ENCODE results near the gene RMRP.

The RMRP gene

GRCh38 chr9:35706951-35707350 lies 49.1 kb upstream of the RMRP start:
- POLR2A ChIA-PET = interaction anchor here (1.8 kb wide), 1 partner anchor 25 kb away, joined by 4 read pairs; the partner anchor contains the start of genes CREB3 and TLN1
- CTCF ChIA-PET = interaction anchor here (0.9 to 6.4 kb wide), 4 partner anchors 10 to 61 kb away, joined by 3 to 47 read pairs (median 4); no protein-coding TSS in a partner anchor

GRCh38 chr9:35705836-35706430 lies 48.1 kb upstream of the RMRP start:
- H3K9me3 ChIP-seq (ENCODE audit: control insufficient read depth, insufficient read depth, low read depth, low read length) = no peaks in the 10 kb centered on the region
- no peak overlapping the region for H3K27ac ChIP-seq (ENCODE audit: extremely low read depth, low read depth, low read length)
- no peak overlapping the region for H3K4me3 ChIP-seq (ENCODE audit: low read depth, low read length)
- TF ChIP-seq ZNF654 (tag by site-specific recombination; IDR thresholded peaks at IDR 0.05; ENCODE audit: low read depth) (no peak), ZNF174 (tag by site-specific recombination; IDR thresholded peaks at IDR 0.05) (no peak), PATZ1 (tag by site-specific recombination; IDR thresholded peaks at IDR 0.05) (no peak), ZNF214 (tag by site-specific recombination; IDR thresholded peaks at IDR 0.05; ENCODE audit: borderline replicate concordance) (no peak), ZBTB1 (tag by site-specific recombination; IDR thresholded peaks at IDR 0.05) (no peak), ZNF529 (tag by site-specific recombination; IDR thresholded peaks at IDR 0.05; ENCODE audit: insufficient replicate concordance) (no peak), ZNF530 (tag by site-specific recombination; IDR thresholded peaks at IDR 0.05; ENCODE audit: low read depth) (no peak), ZNF202 (tag by site-specific recombination; IDR thresholded peaks at IDR 0.05; ENCODE audit: borderline replicate concordance) (no peak), ZNF473 (tag by site-specific recombination; IDR thresholded peaks at IDR 0.05) (no peak), ZNF169 (tag by site-specific recombination; IDR thresholded peaks at IDR 0.05) (no peak), ZNF510 (tag by site-specific recombination; IDR thresholded peaks at IDR 0.05; ENCODE audit: insufficient replicate concordance) (no peak), RBAK (tag by site-specific recombination; IDR thresholded peaks at IDR 0.05) (no peak), ZNF585B (tag by site-specific recombination; IDR thresholded peaks at IDR 0.05) (no peak), ZBTB10 (tag by site-specific recombination; IDR thresholded peaks at IDR 0.05) (no peak)
- TF ChIP-seq, protein P1, sequence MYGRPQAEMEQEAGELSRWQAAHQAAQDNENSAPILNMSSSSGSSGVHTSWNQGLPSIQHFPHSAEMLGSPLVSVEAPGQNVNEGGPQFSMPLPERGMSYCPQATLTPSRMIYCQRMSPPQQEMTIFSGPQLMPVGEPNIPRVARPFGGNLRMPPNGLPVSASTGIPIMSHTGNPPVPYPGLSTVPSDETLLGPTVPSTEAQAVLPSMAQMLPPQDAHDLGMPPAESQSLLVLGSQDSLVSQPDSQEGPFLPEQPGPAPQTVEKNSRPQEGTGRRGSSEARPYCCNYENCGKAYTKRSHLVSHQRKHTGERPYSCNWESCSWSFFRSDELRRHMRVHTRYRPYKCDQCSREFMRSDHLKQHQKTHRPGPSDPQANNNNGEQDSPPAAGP (tag by site-specific recombination; IDR thresholded peaks at IDR 0.05) = no peak
- TF ChIP-seq, protein P2, sequence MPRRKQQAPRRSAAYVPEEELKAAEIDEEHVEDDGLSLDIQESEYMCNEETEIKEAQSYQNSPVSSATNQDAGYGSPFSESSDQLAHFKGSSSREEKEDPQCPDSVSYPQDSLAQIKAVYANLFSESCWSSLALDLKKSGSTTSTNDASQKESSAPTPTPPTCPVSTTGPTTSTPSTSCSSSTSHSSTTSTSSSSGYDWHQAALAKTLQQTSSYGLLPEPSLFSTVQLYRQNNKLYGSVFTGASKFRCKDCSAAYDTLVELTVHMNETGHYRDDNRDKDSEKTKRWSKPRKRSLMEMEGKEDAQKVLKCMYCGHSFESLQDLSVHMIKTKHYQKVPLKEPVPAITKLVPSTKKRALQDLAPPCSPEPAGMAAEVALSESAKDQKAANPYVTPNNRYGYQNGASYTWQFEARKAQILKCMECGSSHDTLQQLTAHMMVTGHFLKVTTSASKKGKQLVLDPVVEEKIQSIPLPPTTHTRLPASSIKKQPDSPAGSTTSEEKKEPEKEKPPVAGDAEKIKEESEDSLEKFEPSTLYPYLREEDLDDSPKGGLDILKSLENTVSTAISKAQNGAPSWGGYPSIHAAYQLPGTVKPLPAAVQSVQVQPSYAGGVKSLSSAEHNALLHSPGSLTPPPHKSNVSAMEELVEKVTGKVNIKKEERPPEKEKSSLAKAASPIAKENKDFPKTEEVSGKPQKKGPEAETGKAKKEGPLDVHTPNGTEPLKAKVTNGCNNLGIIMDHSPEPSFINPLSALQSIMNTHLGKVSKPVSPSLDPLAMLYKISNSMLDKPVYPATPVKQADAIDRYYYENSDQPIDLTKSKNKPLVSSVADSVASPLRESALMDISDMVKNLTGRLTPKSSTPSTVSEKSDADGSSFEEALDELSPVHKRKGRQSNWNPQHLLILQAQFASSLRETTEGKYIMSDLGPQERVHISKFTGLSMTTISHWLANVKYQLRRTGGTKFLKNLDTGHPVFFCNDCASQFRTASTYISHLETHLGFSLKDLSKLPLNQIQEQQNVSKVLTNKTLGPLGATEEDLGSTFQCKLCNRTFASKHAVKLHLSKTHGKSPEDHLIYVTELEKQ (tag by site-specific recombination; IDR thresholded peaks at IDR 0.05; ENCODE audit: borderline replicate concordance) = no peak
- TF ChIP-seq, protein P3, sequence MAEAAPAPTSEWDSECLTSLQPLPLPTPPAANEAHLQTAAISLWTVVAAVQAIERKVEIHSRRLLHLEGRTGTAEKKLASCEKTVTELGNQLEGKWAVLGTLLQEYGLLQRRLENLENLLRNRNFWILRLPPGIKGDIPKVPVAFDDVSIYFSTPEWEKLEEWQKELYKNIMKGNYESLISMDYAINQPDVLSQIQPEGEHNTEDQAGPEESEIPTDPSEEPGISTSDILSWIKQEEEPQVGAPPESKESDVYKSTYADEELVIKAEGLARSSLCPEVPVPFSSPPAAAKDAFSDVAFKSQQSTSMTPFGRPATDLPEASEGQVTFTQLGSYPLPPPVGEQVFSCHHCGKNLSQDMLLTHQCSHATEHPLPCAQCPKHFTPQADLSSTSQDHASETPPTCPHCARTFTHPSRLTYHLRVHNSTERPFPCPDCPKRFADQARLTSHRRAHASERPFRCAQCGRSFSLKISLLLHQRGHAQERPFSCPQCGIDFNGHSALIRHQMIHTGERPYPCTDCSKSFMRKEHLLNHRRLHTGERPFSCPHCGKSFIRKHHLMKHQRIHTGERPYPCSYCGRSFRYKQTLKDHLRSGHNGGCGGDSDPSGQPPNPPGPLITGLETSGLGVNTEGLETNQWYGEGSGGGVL (tag by site-specific recombination; IDR thresholded peaks at IDR 0.05) = no peak
- peaks cover 35 to 94% of the 10 kb centered on the region in 2 experiments for H3K36me3 ChIP-seq (ENCODE audit: control insufficient read depth in 2 of 2, insufficient read depth in 1 of 2, low read length in 2 of 2)
- H3K4me1 ChIP-seq (ENCODE audit: control insufficient read depth, insufficient read depth, low read length) = no peaks in the 10 kb centered on the region
- ChIA-PET CTCF (interaction anchor here (0.9 to 1.5 kb wide), 6 partner anchors 9 to 176 kb away, joined by 3 to 6 read pairs (median 4); no protein-coding TSS in a partner anchor), POLR2A (interaction anchor here (0.6 to 1.8 kb wide), 3 partner anchors 11 to 58 kb away, joined by 3 to 4 read pairs (median 3); partner anchors contain the start of genes CREB3 and TLN1)

More at GRCh38 chr9:35706951-35707350, 49.1 kb upstream of the RMRP start:
- no peak overlapping the region for H3K27ac ChIP-seq (ENCODE audit: extremely low read depth, low read depth, low read length)
- H3K36me3 ChIP-seq (ENCODE audit: control insufficient read depth in 2 of 2, insufficient read depth in 1 of 2, low read length in 2 of 2) = peaks cover 25 to 94% of the 10 kb centered on the region in 2 experiments
- no peak overlapping the region for H3K4me3 ChIP-seq (ENCODE audit: low read depth, low read length)
- H3K4me1 ChIP-seq (ENCODE audit: control insufficient read depth, insufficient read depth, low read length) = no peaks in the 10 kb centered on the region
- TF ChIP-seq ZNF747 (tag by site-specific recombination; IDR thresholded peaks at IDR 0.05) = no peak
- TF ChIP-seq ZNF18 (tag by site-specific recombination; IDR thresholded peaks at IDR 0.05) = no peak
- TF ChIP-seq ZEB2 (tag by site-specific recombination; IDR thresholded peaks at IDR 0.05) = no peak
- H3K9me3 ChIP-seq (ENCODE audit: control insufficient read depth, insufficient read depth, low read depth, low read length) = no peaks in the 10 kb centered on the region

All from HEK293 (cell line).